ENCODE data around the gene SEM1.

- TF ChIP-seq, protein P1, sequence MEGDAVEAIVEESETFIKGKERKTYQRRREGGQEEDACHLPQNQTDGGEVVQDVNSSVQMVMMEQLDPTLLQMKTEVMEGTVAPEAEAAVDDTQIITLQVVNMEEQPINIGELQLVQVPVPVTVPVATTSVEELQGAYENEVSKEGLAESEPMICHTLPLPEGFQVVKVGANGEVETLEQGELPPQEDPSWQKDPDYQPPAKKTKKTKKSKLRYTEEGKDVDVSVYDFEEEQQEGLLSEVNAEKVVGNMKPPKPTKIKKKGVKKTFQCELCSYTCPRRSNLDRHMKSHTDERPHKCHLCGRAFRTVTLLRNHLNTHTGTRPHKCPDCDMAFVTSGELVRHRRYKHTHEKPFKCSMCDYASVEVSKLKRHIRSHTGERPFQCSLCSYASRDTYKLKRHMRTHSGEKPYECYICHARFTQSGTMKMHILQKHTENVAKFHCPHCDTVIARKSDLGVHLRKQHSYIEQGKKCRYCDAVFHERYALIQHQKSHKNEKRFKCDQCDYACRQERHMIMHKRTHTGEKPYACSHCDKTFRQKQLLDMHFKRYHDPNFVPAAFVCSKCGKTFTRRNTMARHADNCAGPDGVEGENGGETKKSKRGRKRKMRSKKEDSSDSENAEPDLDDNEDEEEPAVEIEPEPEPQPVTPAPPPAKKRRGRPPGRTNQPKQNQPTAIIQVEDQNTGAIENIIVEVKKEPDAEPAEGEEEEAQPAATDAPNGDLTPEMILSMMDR (IDR thresholded peaks at IDR 0.05; ENCODE audit: low read depth, low read length), result no peak
- no peak for TF ChIP-seq EZH2phosphoT487 (IDR thresholded peaks at IDR 0.05; ENCODE audit: low read depth)
Observed at GRCh38 chr7:96697822-96698221, 11.8 kb downstream of the SEM1 start.
